ENCODE results near the gene ACBD6.

GRCh38 chr1:180532854-180533253 lies 30.5 kb upstream of the ACBD6 start:
- no peak for TF ChIP-seq EZH2 (IDR thresholded peaks at IDR 0.05; ENCODE audit: borderline replicate concordance, low read depth, low read length, poor library complexity, severe bottlenecking)
- TF ChIP-seq, protein P1, sequence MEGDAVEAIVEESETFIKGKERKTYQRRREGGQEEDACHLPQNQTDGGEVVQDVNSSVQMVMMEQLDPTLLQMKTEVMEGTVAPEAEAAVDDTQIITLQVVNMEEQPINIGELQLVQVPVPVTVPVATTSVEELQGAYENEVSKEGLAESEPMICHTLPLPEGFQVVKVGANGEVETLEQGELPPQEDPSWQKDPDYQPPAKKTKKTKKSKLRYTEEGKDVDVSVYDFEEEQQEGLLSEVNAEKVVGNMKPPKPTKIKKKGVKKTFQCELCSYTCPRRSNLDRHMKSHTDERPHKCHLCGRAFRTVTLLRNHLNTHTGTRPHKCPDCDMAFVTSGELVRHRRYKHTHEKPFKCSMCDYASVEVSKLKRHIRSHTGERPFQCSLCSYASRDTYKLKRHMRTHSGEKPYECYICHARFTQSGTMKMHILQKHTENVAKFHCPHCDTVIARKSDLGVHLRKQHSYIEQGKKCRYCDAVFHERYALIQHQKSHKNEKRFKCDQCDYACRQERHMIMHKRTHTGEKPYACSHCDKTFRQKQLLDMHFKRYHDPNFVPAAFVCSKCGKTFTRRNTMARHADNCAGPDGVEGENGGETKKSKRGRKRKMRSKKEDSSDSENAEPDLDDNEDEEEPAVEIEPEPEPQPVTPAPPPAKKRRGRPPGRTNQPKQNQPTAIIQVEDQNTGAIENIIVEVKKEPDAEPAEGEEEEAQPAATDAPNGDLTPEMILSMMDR (conservative IDR thresholded peaks at IDR 0.05; ENCODE audit: low read depth, low read length), result no peak
